Mammary epithelial cell (primary cell): Measurements from ENCODE around the gene UMPS.

Experiments used
- EZH2 ChIP-seq: IDR thresholded peaks from 2 replicates; pipeline ENCODE4 v1.6.1; 2012; ENCODE audit warnings: low read length, inconsistent platforms, borderline replicate concordance
- TF ChIP-seq, protein P1 (sequence below), 2 donors: IDR thresholded peaks in 1 of 2; conservative IDR thresholded peaks in 1 of 2; 2 replicates each; pipeline ENCODE4 v1.5.1; 2011 to 2012; ENCODE audit warnings: inconsistent platforms in 2 of 2, low read length in 2 of 2, mild to moderate bottlenecking in 2 of 2, control low read depth in 1 of 2, low read depth in 1 of 2; ENCODE audit not compliant: insufficient read depth in 1 of 2; ENCODE audit errors: extremely low read depth in 1 of 2

DNA sequence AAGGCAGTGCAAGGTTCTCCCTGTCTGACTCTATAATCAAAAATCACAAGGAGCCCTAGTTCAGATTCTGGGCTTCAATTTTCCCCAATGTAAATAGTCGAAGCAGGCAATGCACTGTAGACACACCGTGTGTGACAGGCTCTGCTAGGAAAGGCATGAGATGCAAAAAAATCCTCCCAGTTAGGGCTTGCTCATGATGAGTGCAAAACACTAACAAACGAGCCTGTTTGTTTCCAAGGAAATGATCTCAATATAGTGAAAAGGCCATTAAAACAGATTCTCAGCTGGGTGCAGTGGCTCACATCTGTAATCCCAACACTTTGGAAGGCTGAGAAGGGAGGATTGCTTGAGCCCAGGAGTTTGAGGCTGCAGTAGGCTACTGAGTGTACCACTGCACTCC, 55.7 kb downstream of the UMPS start:
- TF ChIP-seq EZH2 = no peak
- TF ChIP-seq, protein P1, sequence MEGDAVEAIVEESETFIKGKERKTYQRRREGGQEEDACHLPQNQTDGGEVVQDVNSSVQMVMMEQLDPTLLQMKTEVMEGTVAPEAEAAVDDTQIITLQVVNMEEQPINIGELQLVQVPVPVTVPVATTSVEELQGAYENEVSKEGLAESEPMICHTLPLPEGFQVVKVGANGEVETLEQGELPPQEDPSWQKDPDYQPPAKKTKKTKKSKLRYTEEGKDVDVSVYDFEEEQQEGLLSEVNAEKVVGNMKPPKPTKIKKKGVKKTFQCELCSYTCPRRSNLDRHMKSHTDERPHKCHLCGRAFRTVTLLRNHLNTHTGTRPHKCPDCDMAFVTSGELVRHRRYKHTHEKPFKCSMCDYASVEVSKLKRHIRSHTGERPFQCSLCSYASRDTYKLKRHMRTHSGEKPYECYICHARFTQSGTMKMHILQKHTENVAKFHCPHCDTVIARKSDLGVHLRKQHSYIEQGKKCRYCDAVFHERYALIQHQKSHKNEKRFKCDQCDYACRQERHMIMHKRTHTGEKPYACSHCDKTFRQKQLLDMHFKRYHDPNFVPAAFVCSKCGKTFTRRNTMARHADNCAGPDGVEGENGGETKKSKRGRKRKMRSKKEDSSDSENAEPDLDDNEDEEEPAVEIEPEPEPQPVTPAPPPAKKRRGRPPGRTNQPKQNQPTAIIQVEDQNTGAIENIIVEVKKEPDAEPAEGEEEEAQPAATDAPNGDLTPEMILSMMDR (conservative IDR thresholded peaks at IDR 0.05 in 1 of 2, IDR thresholded peaks at IDR 0.05 in 1 of 2; ENCODE audit: extremely low read depth in 1 of 2, insufficient read depth in 1 of 2, low read depth in 1 of 2, low read length in 2 of 2) = no peak
